HG02759 (cell line): ENCODE measurements around the gene COL11A1.
"Not testable (repeated sequence)": the region's sequence is repeated elsewhere in the genome, so short reads cannot be mapped to it uniquely, and the experiment has no call there.

ENCODE experiments used
- ATAC-seq: cut with Tn5 transposase; IDR thresholded peaks from one replicate; pipeline ENCODE4 v1.9.1; 2021; ENCODE audit warnings: mild to moderate bottlenecking, moderate library complexity; ENCODE audit not compliant: unreplicated experiment

The COL11A1 gene

GRCh38 chr1:102838016-102838415, 270.3 kb downstream of the COL11A1 start:
- ATAC-seq: no peak

- no peak for ATAC-seq
Observed at GRCh38 chr1:102837551-102837950, 270.8 kb downstream of the COL11A1 start.

GRCh38 chr1:102836991-102837390, 271.3 kb downstream of the COL11A1 start:
- no peak for ATAC-seq

GRCh38 chr1:102834688-102835320, 273.5 kb downstream of the COL11A1 start:
- ATAC-seq: no peak

- no peak for ATAC-seq
Observed at GRCh38 chr1:102833151-102833550, 275.2 kb downstream of the COL11A1 start.

GRCh38 chr1:102826706-102827105, 281.6 kb downstream of the COL11A1 start:
- ATAC-seq: not testable (repeated sequence)
